Tibial artery (tissue), 4 donors: ENCODE data around the gene LIPC.

Source experiments
- DNase-seq, 2 donors: peaks; one replicate each; pipeline ENCODE4 v3.0.0-alpha.2; 2019
- H3K27ac ChIP-seq, 2 donors: fragments of 200-600 bp; sonication (generic) in 1 of 2; 1 replicate in 1 of 2; 2 replicates in 1 of 2; pipeline ENCODE4 v1.5.1; 2018 to 2019; ENCODE audit warnings: mild to moderate bottlenecking in 1 of 2
- H3K27me3 ChIP-seq, 2 donors: fragments of 200-600 bp; sonication (generic) in 1 of 2; one replicate each; pipeline versions ENCODE4 v1.5.1 to v1.6.0; 2016 to 2019
- H3K36me3 ChIP-seq, 3 donors: fragments of 200-600 bp; sonication (generic) in 2 of 3; one replicate each; pipeline ENCODE4 v1.5.1; 2016 to 2019; ENCODE audit warnings: mild to moderate bottlenecking in 2 of 3
- H3K4me1 ChIP-seq, 4 donors: fragments of 200-600 bp; sonication (generic) in 2 of 4; 1 replicate in 3 of 4; 2 replicates in 1 of 4; pipeline ENCODE4 v1.5.1; 2016 to 2019
- H3K4me3 ChIP-seq, 2 donors: fragments of 200-600 bp; sonication (generic) in 1 of 2; 1 replicate in 1 of 2; 2 replicates in 1 of 2; pipeline ENCODE4 v1.5.1; 2018 to 2019; ENCODE audit warnings: mild to moderate bottlenecking in 2 of 2
- H3K9me3 ChIP-seq, 3 donors: fragments of 200-600 bp; sonication (generic) in 1 of 3; one replicate each; pipeline ENCODE4 v1.5.1; 2016 to 2019
- intact Hi-C: fragments of 100-400 bp; cut with DNase I; formaldehyde crosslinking; loops from one replicate; pipeline ENCODE4 v1.15.0; 2023; ENCODE audit warnings: low total_unique reads
- TF ChIP-seq, protein P1 (sequence below), 2 experiments: fragments of 200-600 bp in 1 of 2; fragments of 450-650 bp in 1 of 2; IDR thresholded peaks; one replicate each; pipeline ENCODE4 v1.5.1; 2017 to 2019; ENCODE audit warnings: antibody characterized with exemption in 2 of 2, mild to moderate bottlenecking in 1 of 2, moderate library complexity in 1 of 2

LIPC gene

DNA sequence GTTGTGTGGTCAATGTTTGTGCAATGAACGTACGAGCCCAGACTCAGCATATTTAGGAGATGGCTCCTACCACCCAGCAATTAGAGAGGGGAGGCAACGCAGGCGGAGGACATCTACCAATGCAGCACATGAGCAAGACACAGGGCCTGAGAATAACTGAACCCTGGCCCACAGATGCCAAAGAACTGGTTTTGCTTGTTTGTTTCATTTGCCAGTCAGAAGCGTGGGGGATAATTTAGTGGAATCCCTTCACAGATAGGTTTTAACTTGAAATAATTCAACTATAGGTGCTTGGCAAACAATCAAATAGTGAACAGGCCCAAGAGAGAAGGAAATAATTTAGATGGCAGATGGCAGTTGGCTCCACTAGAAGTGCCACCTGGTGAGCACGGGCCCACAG, 54.8 kb downstream of the LIPC start:
- no peaks in the 10 kb centered on the region for H3K36me3 ChIP-seq
- intact Hi-C loops, result no loop called here
- no peak overlapping the region for H3K4me3 ChIP-seq
- H3K27ac ChIP-seq, result no peak overlapping the region
- no peaks in the 10 kb centered on the region for H3K9me3 ChIP-seq
- TF ChIP-seq, protein P1, sequence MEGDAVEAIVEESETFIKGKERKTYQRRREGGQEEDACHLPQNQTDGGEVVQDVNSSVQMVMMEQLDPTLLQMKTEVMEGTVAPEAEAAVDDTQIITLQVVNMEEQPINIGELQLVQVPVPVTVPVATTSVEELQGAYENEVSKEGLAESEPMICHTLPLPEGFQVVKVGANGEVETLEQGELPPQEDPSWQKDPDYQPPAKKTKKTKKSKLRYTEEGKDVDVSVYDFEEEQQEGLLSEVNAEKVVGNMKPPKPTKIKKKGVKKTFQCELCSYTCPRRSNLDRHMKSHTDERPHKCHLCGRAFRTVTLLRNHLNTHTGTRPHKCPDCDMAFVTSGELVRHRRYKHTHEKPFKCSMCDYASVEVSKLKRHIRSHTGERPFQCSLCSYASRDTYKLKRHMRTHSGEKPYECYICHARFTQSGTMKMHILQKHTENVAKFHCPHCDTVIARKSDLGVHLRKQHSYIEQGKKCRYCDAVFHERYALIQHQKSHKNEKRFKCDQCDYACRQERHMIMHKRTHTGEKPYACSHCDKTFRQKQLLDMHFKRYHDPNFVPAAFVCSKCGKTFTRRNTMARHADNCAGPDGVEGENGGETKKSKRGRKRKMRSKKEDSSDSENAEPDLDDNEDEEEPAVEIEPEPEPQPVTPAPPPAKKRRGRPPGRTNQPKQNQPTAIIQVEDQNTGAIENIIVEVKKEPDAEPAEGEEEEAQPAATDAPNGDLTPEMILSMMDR (IDR thresholded peaks at IDR 0.05), result no peak
- no peak for DNase-seq
- no peaks in the 10 kb centered on the region for H3K27me3 ChIP-seq
- peaks cover 0 to 10% (median 2%) of the 10 kb centered on the region in 4 donors for H3K4me1 ChIP-seq

DNA sequence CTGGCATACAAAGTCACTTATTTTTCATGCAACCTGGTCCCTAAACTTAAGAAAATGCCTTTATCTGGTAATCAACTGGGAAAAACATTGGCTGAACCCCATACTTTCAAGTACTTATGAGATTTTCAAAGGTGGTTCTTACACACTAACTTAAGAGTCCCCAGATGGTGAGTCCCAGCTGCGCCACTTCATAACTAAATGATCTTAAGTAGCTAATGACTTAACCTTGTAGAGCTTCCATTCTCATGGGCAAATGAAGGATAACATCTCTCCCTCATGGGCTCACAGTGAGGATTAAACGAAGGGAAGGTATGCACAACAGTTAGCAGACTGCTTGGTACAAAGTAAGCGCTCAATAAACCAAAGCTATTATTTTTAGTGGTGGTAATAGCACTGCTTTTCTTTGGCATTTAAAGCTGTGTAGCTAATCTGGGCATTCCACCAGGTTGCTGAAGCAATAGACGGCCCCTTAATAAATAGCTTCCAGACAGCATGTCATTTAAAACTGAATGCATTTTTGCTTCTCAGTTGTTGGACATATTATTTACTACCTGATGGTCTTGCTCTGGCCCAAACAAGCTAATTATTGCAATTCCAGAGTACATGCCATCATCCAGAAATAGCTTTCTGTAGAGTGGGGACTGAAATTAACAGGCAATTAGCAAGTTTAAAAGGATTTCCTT, 55.4 kb downstream of the LIPC start:
- Histone ChIP-seq H3K36me3 (no peaks in the 10 kb centered on the region), H3K4me3 (no peak overlapping the region), H3K27ac (no peak overlapping the region), H3K4me1 (peaks cover 0 to 14% (median 2%) of the 10 kb centered on the region in 4 donors), H3K27me3 (no peaks in the 10 kb centered on the region), H3K9me3 (no peaks in the 10 kb centered on the region)
- intact Hi-C loops, result no loop called here
- no peak for DNase-seq
- TF ChIP-seq, protein P1 (IDR thresholded peaks at IDR 0.05), result no peak

DNA sequence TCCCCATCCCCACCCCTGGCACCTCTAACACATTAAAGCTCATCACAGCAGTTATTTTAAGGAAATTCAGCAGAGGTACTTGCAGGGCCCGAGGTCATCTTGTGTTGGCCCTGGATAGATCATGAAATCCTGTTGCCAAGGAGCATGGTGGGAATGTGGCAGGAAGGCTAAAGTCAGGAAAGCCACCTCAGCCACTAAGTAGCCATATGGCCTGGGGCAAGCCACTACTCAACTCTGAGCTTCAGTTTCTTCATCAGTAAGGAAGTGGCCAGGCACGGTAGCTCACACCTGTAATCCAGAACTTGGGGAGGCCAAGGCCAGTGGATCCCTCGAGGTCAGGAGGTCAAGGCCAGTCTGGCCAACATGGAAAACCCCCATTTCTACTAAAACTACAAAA, 55.9 kb downstream of the LIPC start:
- no peak overlapping the region for H3K4me3 ChIP-seq
- DNase-seq, result no peak
- no peaks in the 10 kb centered on the region for H3K36me3 ChIP-seq
- H3K9me3 ChIP-seq, result no peaks in the 10 kb centered on the region
- TF ChIP-seq, protein P1 (IDR thresholded peaks at IDR 0.05), result no peak
- H3K4me1 ChIP-seq, result peaks cover 0 to 14% (median 2%) of the 10 kb centered on the region in 4 donors
- intact Hi-C loops, result no loop called here
- no peak overlapping the region for H3K27ac ChIP-seq
- H3K27me3 ChIP-seq, result no peaks in the 10 kb centered on the region

DNA sequence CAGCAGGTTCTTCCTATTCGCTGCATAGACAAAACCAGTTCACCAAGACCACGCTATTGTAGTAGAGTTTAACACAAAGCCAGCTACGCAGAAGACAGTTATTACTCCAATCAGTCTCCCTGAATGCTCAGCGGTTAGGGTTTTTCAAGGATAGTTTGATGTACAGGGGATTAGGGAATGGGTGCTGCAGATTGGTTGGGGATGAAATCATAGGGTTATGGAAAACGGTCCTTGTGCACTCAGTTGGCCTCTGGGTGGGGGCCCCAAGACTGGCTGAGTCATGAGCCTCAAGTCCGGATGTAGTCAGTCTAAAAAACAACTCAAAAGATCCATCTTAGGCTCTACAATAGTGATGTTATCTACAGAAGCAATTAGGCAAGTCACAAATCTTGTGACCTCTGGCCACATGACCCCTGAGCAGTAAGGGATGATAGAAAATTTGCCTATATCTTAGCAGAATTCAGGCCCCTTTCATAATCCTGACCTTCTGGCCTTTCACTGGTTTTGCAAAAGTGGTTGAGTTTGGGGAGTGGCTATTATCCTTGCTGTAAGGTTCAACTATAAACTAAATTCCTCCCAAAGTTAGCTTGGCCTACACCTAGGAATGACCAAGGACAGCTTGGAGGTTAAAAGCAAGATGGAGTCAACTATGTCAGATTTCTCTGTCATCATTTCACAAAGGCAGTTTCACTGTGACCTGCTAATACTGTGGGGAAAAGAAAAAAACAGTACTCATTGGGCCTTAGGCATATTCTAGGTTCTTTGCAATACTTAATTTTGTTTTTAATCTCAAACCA, 57.7 kb downstream of the LIPC start:
- intact Hi-C loops, result no loop called here
- H3K27ac ChIP-seq, result no peak overlapping the region
- H3K27me3 ChIP-seq, result no peaks in the 10 kb centered on the region
- no peak for DNase-seq
- no peaks in the 10 kb centered on the region for H3K9me3 ChIP-seq
- no peaks in the 10 kb centered on the region for H3K36me3 ChIP-seq
- TF ChIP-seq, protein P1 (IDR thresholded peaks at IDR 0.05), result no peak
- peaks cover 0 to 14% (median 2%) of the 10 kb centered on the region in 4 donors for H3K4me1 ChIP-seq
- H3K4me3 ChIP-seq, result no peak overlapping the region

DNA sequence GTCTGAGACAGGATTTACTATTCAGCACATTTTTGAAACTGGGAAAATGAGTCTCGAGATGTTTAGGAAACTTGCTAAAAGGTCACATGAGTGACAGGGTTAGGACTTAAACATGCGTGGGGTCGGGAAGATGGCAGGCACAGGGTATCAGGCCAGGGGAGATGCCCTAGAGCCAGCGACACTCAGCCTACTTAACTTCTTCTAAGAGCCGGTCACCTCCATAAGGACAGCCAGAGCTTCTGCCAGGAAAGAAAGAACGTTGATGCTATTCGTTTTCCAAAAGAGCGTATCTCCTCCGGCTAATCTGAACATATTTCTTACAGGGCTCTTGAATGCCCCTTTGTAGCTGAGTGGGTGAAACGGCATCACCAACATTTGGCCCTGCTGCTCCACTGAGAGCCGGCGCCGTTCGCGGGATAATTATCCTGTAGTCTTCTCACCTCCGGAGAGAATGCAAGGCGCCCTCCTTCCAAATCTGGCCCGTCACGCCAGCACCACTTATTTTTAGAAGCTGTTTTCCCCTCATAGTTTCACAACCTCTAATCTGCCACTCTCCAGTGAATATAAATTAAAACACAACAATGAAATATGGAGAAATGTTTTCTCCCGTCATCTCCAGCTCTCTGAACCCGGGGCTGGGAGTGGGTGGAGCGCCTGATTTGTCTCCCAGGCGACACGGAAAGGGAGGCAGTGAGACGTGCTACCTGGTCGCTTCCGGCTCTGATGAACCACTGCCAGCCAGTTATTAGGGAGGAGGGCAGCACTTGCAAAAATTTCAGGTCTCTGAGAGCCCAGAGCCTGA, 58.5 kb downstream of the LIPC start:
- H3K36me3 ChIP-seq, result no peaks in the 10 kb centered on the region
- peaks cover 0 to 14% (median 2%) of the 10 kb centered on the region in 4 donors for H3K4me1 ChIP-seq
- no peak overlapping the region for H3K4me3 ChIP-seq
- no peak for DNase-seq
- no peaks in the 10 kb centered on the region for H3K9me3 ChIP-seq
- TF ChIP-seq, protein P1 (IDR thresholded peaks at IDR 0.05), result no peak
- intact Hi-C loops, result no loop called here
- no peaks in the 10 kb centered on the region for H3K27me3 ChIP-seq
- no peak overlapping the region for H3K27ac ChIP-seq
